Parathyroid adenoma (tissue), 2 donors: ENCODE results near the gene ARSK.

Experiments
- H2AFZ ChIP-seq: fragments of 300-600 bp; sonication (generic); one replicate; pipeline ENCODE4 v1.7.0; 2017; ENCODE audit warnings: antibody characterized with exemption, mild to moderate bottlenecking
- H3K27ac ChIP-seq: fragments of 300-600 bp; sonication (generic); one replicate; pipeline ENCODE4 v1.7.0; 2017
- H3K27me3 ChIP-seq: fragments of 300-600 bp; sonication (generic); one replicate; pipeline ENCODE4 v1.7.0; 2017; ENCODE audit warnings: low read length; ENCODE audit not compliant: control insufficient read depth, insufficient read depth
- H3K36me3 ChIP-seq: fragments of 300-600 bp; sonication (generic); one replicate; pipeline ENCODE4 v1.7.0; 2017; ENCODE audit warnings: low read length; ENCODE audit not compliant: control insufficient read depth, insufficient read depth
- H3K4me1 ChIP-seq: fragments of 300-600 bp; sonication (generic); one replicate; pipeline ENCODE4 v1.7.0; 2017; ENCODE audit warnings: control low read depth
- H3K4me2 ChIP-seq: fragments of 300-600 bp; sonication (generic); one replicate; pipeline ENCODE4 v1.7.0; 2017; ENCODE audit warnings: low read length
- H3K4me3 ChIP-seq: fragments of 300-600 bp; sonication (generic); one replicate; pipeline ENCODE4 v1.7.0; 2017; ENCODE audit warnings: low read depth, low read length
- H3K79me2 ChIP-seq: fragments of 300-600 bp; sonication (generic); one replicate; pipeline ENCODE4 v1.7.0; 2017; ENCODE audit warnings: control low read depth
- H3K9ac ChIP-seq: fragments of 300-600 bp; sonication (generic); one replicate; pipeline ENCODE4 v1.7.0; 2017; ENCODE audit warnings: mild to moderate bottlenecking
- H3K9me3 ChIP-seq: fragments of 300-600 bp; sonication (generic); one replicate; pipeline ENCODE4 v1.7.0; 2017; ENCODE audit warnings: low read length; ENCODE audit not compliant: control insufficient read depth
- CTCF ChIP-seq: fragments of 300-600 bp; sonication (generic); IDR thresholded peaks from one replicate; pipeline ENCODE4 v1.7.0; 2017; ENCODE audit warnings: antibody characterized with exemption, mild to moderate bottlenecking
- donor health status: primary hyperparathyroidism.

Gene ARSK

GRCh38 chr5:95555553-95555952 is 652 bp downstream of the ARSK start:
- H3K36me3 ChIP-seq = no peaks in the 10 kb centered on the region
- H3K4me2 ChIP-seq = peak overlapping the region; percentile 71
- peak overlapping the region; percentile 95 for H2AFZ ChIP-seq
- H3K4me3 ChIP-seq = peak overlapping the region; percentile 85
- no peaks in the 10 kb centered on the region for H3K27me3 ChIP-seq
- H3K27ac ChIP-seq = peak overlapping the region; percentile 83
- no peak for TF ChIP-seq CTCF
- H3K9ac ChIP-seq = peak overlapping the region; percentile 9
- H3K9me3 ChIP-seq = no peaks in the 10 kb centered on the region
- H3K4me1 ChIP-seq = peaks cover 4% of the 10 kb centered on the region
- H3K79me2 ChIP-seq = no peaks in the 10 kb centered on the region

- H3K4me3 ChIP-seq = no peak overlapping the region
- H3K9me3 ChIP-seq = no peaks in the 10 kb centered on the region
- TF ChIP-seq CTCF = no peak
- H3K4me1 ChIP-seq = peaks cover 4% of the 10 kb centered on the region
- H3K79me2 ChIP-seq = no peaks in the 10 kb centered on the region
- no peak overlapping the region for H3K9ac ChIP-seq
- no peaks in the 10 kb centered on the region for H3K36me3 ChIP-seq
- H3K4me2 ChIP-seq = no peak overlapping the region
- H3K27ac ChIP-seq = no peak overlapping the region
- H3K27me3 ChIP-seq = no peaks in the 10 kb centered on the region
- H2AFZ ChIP-seq = no peak overlapping the region
These were observed 2.9 kb downstream of the ARSK start for GRCh38 chr5:95557841-95558240.

- Histone ChIP-seq H3K79me2 (no peaks in the 10 kb centered on the region), H3K36me3 (no peaks in the 10 kb centered on the region), H3K9me3 (no peaks in the 10 kb centered on the region), H3K4me1 (peaks cover 4% of the 10 kb centered on the region), H3K9ac (no peak overlapping the region), H3K27ac (no peak overlapping the region), H3K4me3 (no peak overlapping the region), H3K4me2 (no peak overlapping the region), H3K27me3 (no peaks in the 10 kb centered on the region), H2AFZ (no peak overlapping the region)
- TF ChIP-seq CTCF = no peak
These were observed 7.4 kb downstream of the ARSK start for GRCh38 chr5:95562282-95562681.

- H3K27ac ChIP-seq = no peak overlapping the region
- H3K4me1 ChIP-seq = peaks cover 4% of the 10 kb centered on the region
- H3K36me3 ChIP-seq = no peaks in the 10 kb centered on the region
- no peak overlapping the region for H3K4me2 ChIP-seq
- H3K4me3 ChIP-seq = no peak overlapping the region
- no peaks in the 10 kb centered on the region for H3K27me3 ChIP-seq
- no peak for TF ChIP-seq CTCF
- no peak overlapping the region for H2AFZ ChIP-seq
- H3K9me3 ChIP-seq = no peaks in the 10 kb centered on the region
- no peaks in the 10 kb centered on the region for H3K79me2 ChIP-seq
- H3K9ac ChIP-seq = no peak overlapping the region
These were observed 8.5 kb downstream of the ARSK start for GRCh38 chr5:95563367-95563766.

- no peaks in the 10 kb centered on the region for H3K36me3 ChIP-seq
- H3K9ac ChIP-seq = no peak overlapping the region
- no peak for TF ChIP-seq CTCF
- peaks cover 4% of the 10 kb centered on the region for H3K4me1 ChIP-seq
- H3K79me2 ChIP-seq = no peaks in the 10 kb centered on the region
- H2AFZ ChIP-seq = no peak overlapping the region
- H3K9me3 ChIP-seq = no peaks in the 10 kb centered on the region
- H3K4me3 ChIP-seq = no peak overlapping the region
- no peak overlapping the region for H3K4me2 ChIP-seq
- H3K27ac ChIP-seq = no peak overlapping the region
- H3K27me3 ChIP-seq = no peaks in the 10 kb centered on the region
These were observed 9.5 kb downstream of the ARSK start for GRCh38 chr5:95564450-95564849.
